ENCODE measurements around the gene EEFSEC. TPM values are rescaled to one million over a fixed set of nuclear protein-coding genes. Genes with fewer than 3 reads are reported as not detected.

EEFSEC gene
- total RNA-seq, 1 donor from 2014 or later: 10.1 TPM

- DNase-seq (ENCODE audit: low read depth): no peak
- no peak for TF ChIP-seq CTCF (conservative IDR thresholded peaks at IDR 0.05; ENCODE audit: low read depth, low read length)
- H3K4me3 ChIP-seq (ENCODE audit: low read depth, low read length): no peak overlapping the region
Measured at GRCh38 chr3:128421439-128421836, 268.2 kb downstream of the EEFSEC start.

- H3K4me3 ChIP-seq (ENCODE audit: low read depth, low read length): no peak overlapping the region
- DNase-seq (ENCODE audit: low read depth): no peak
- no peak for TF ChIP-seq CTCF (conservative IDR thresholded peaks at IDR 0.05; ENCODE audit: low read depth, low read length)
Measured at GRCh38 chr3:128421966-128422365, 268.7 kb downstream of the EEFSEC start.

- no peak for TF ChIP-seq CTCF (conservative IDR thresholded peaks at IDR 0.05; ENCODE audit: low read depth, low read length)
- H3K4me3 ChIP-seq (ENCODE audit: low read depth, low read length): no peak overlapping the region
- no peak for DNase-seq (ENCODE audit: low read depth)
Measured at GRCh38 chr3:128422762-128423524, 269.7 kb downstream of the EEFSEC start.

GRCh38 chr3:128423525-128424147 is 270.4 kb downstream of the EEFSEC start:
- H3K4me3 ChIP-seq (ENCODE audit: low read depth, low read length): no peak overlapping the region
- no peak for TF ChIP-seq CTCF (conservative IDR thresholded peaks at IDR 0.05; ENCODE audit: low read depth, low read length)

GRCh38 chr3:128424508-128425069 is 271.3 kb downstream of the EEFSEC start:
- no peak overlapping the region for H3K4me3 ChIP-seq (ENCODE audit: low read depth, low read length)
- DNase-seq (ENCODE audit: low read depth): no peak
- TF ChIP-seq CTCF (conservative IDR thresholded peaks at IDR 0.05; ENCODE audit: low read depth, low read length): no peak

More at GRCh38 chr3:128423525-128424147, 270.4 kb downstream of the EEFSEC start:
- DNase-seq (ENCODE audit: low read depth): no peak

GRCh38 chr3:128425142-128425845 is 272.0 kb downstream of the EEFSEC start:
- no peak for TF ChIP-seq CTCF (conservative IDR thresholded peaks at IDR 0.05; ENCODE audit: low read depth, low read length)
- H3K4me3 ChIP-seq (ENCODE audit: low read depth, low read length): no peak overlapping the region
- no peak for DNase-seq (ENCODE audit: low read depth)

Measured in epithelial cell of proximal tubule (primary cell).